ENCODE measurements around the gene DUT.
"Not testable (repeated sequence)": the region's sequence is repeated elsewhere in the genome, so short reads cannot be mapped to it uniquely, and the experiment has no call there.

Gene DUT

GRCh38 chr15:48304398-48304797, 26.8 kb upstream of the DUT start:
- no peaks in the 10 kb centered on the region for H3K27me3 ChIP-seq (ENCODE audit: insufficient read depth, low read length)
- H2AFZ ChIP-seq (ENCODE audit: low read length, unreplicated experiment) = no peak overlapping the region
- H3K4me1 ChIP-seq (ENCODE audit: control insufficient read depth, insufficient read depth, low read length, unreplicated experiment) = no peaks in the 10 kb centered on the region
- no peaks in the 10 kb centered on the region for H3K36me3 ChIP-seq (ENCODE audit: insufficient read depth, low read length)
- H3K79me2 ChIP-seq (ENCODE audit: control insufficient read depth, insufficient read depth, low read length, unreplicated experiment) = no peaks in the 10 kb centered on the region
- no peak overlapping the region for H3K27ac ChIP-seq (ENCODE audit: low read depth, low read length)
- H3K4me3 ChIP-seq (ENCODE audit: low read depth, low read length) = no peak overlapping the region

DNA sequence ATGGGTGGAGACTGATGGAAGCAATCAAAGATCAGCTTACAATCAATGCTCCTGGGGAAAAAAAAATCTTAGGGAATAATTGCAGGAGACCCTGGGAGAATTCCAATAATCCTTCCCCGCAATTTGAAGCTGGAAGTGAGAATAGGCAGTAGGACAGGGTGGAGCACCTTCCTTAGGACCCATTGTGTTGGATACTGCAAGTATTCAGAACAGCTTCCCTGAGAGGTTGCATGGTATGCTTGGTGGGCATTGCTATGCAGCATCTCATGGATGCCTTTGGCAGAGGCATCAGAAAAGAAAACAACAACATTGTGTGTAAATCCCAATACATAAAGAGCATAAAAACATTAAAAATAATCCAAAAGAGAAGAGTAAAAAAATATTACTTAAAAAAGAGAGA, 24.6 kb upstream of the DUT start:
- H2AFZ ChIP-seq (ENCODE audit: low read length, unreplicated experiment) = no peak overlapping the region
- no peaks in the 10 kb centered on the region for H3K36me3 ChIP-seq (ENCODE audit: insufficient read depth, low read length)
- H3K79me2 ChIP-seq (ENCODE audit: control insufficient read depth, insufficient read depth, low read length, unreplicated experiment) = no peaks in the 10 kb centered on the region
- H3K27ac ChIP-seq (ENCODE audit: low read depth, low read length) = no peak overlapping the region
- no peaks in the 10 kb centered on the region for H3K4me1 ChIP-seq (ENCODE audit: control insufficient read depth, insufficient read depth, low read length, unreplicated experiment)
- H3K4me3 ChIP-seq (ENCODE audit: low read depth, low read length) = no peak overlapping the region
- no peaks in the 10 kb centered on the region for H3K27me3 ChIP-seq (ENCODE audit: insufficient read depth, low read length)

- no peaks in the 10 kb centered on the region for H3K79me2 ChIP-seq (ENCODE audit: control insufficient read depth, insufficient read depth, low read length, unreplicated experiment)
- no peak overlapping the region for H2AFZ ChIP-seq (ENCODE audit: low read length, unreplicated experiment)
- H3K36me3 ChIP-seq (ENCODE audit: insufficient read depth, low read length) = no peaks in the 10 kb centered on the region
- no peak overlapping the region for H3K27ac ChIP-seq (ENCODE audit: low read depth, low read length)
- no peaks in the 10 kb centered on the region for H3K4me1 ChIP-seq (ENCODE audit: control insufficient read depth, insufficient read depth, low read length, unreplicated experiment)
- H3K27me3 ChIP-seq (ENCODE audit: insufficient read depth, low read length) = no peaks in the 10 kb centered on the region
- no peak overlapping the region for H3K4me3 ChIP-seq (ENCODE audit: low read depth, low read length)
Observed at GRCh38 chr15:48307586-48307985, 23.6 kb upstream of the DUT start.

DNA sequence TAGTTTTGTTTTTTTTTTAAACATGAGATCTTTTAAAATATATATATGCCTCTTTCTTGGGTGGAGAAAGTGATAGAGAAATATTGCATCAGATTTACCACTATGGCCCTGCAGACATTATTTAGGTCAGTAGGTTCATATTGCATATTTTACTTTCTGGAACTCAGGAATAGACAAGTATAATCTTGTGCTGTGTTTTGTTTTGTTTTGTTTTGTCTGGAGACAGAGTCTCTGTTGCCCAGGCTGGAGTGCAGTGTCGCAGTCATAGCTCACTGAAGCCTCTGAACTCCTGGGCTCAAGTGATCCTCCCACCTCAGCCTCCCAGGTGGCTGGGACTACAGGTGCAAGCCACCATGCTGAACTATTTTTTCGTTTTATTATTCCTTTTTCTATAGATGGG, 21.5 kb upstream of the DUT start:
- H3K36me3 ChIP-seq (ENCODE audit: insufficient read depth, low read length) = no peaks in the 10 kb centered on the region
- no peaks in the 10 kb centered on the region for H3K27me3 ChIP-seq (ENCODE audit: insufficient read depth, low read length)
- no peaks in the 10 kb centered on the region for H3K79me2 ChIP-seq (ENCODE audit: control insufficient read depth, insufficient read depth, low read length, unreplicated experiment)
- no peak overlapping the region for H2AFZ ChIP-seq (ENCODE audit: low read length, unreplicated experiment)
- no peak overlapping the region for H3K4me3 ChIP-seq (ENCODE audit: low read depth, low read length)
- H3K4me1 ChIP-seq (ENCODE audit: control insufficient read depth, insufficient read depth, low read length, unreplicated experiment) = no peaks in the 10 kb centered on the region
- no peak overlapping the region for H3K27ac ChIP-seq (ENCODE audit: low read depth, low read length)

DNA sequence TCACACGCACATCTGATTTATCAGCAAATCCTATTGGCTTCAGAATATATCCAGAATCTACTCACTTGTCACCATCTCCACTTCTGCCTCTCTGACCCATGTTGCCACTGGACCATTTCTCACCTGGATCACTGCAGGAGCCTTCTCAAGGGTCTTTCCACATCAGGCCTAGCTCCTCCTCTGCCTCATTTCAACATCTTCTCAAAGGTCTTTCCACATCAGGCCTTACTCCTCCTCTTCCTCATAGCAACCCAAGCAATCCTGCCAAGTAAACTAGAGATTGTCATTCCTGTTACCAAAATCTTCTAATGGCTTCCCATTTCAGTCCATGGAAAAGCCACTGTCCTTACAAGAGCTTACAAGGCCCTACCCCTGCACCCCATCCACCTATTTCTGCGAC, 18.0 kb upstream of the DUT start:
- no peak overlapping the region for H3K4me3 ChIP-seq (ENCODE audit: low read depth, low read length)
- no peaks in the 10 kb centered on the region for H3K36me3 ChIP-seq (ENCODE audit: insufficient read depth, low read length)
- no peak overlapping the region for H2AFZ ChIP-seq (ENCODE audit: low read length, unreplicated experiment)
- H3K4me1 ChIP-seq (ENCODE audit: control insufficient read depth, insufficient read depth, low read length, unreplicated experiment) = no peaks in the 10 kb centered on the region
- no peak overlapping the region for H3K27ac ChIP-seq (ENCODE audit: low read depth, low read length)
- no peaks in the 10 kb centered on the region for H3K79me2 ChIP-seq (ENCODE audit: control insufficient read depth, insufficient read depth, low read length, unreplicated experiment)
- no peaks in the 10 kb centered on the region for H3K27me3 ChIP-seq (ENCODE audit: insufficient read depth, low read length)

DNA sequence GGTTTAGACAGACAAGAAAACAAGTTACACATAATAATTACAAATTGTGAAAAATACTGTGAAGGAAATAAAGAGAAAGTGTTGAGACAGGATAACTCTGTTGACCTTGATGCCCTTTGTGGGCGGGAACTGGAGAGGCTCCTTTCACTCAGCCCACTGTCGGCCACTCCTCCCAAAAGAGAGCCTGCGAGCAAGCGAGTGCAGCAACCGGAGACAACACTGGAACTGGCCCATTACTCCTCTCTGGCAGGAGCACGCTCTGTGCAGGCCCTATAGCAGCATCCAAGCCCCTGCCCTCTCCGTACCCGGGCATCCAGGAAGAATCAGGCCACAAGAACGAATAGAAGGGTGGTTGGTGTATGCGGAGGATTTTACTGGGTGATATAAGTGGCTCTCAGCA, 16.2 kb upstream of the DUT start:
- Histone ChIP-seq H3K79me2 (ENCODE audit: control insufficient read depth, insufficient read depth, low read length, unreplicated experiment) (no peaks in the 10 kb centered on the region), H3K36me3 (ENCODE audit: insufficient read depth, low read length) (no peaks in the 10 kb centered on the region), H3K4me3 (ENCODE audit: low read depth, low read length) (no peak overlapping the region), H3K4me1 (ENCODE audit: control insufficient read depth, insufficient read depth, low read length, unreplicated experiment) (no peaks in the 10 kb centered on the region), H2AFZ (ENCODE audit: low read length, unreplicated experiment) (no peak overlapping the region), H3K27me3 (ENCODE audit: insufficient read depth, low read length) (no peaks in the 10 kb centered on the region), H3K27ac (ENCODE audit: low read depth, low read length) (no peak overlapping the region)

DNA sequence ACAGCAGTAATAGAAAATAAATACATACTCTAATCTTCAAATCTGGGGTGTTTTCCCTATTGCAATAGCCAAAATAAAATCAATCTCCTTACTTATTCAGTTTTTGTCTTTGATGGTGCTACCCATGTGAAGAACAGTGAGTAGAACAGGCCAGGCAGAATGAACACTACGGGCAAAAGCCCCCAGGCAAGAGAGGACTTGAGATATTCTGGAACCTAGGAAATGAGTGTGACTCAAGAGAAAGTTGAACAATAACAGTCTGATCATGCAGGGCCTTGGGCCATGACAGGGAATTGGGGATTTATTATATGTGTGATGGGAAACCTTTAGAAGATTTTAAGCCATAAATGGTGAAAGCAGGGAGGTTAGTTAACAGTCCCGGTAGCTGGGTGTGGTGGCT, 14.0 kb upstream of the DUT start:
- no peaks in the 10 kb centered on the region for H3K36me3 ChIP-seq (ENCODE audit: insufficient read depth, low read length)
- no peaks in the 10 kb centered on the region for H3K79me2 ChIP-seq (ENCODE audit: control insufficient read depth, insufficient read depth, low read length, unreplicated experiment)
- H3K27me3 ChIP-seq (ENCODE audit: insufficient read depth, low read length) = no peaks in the 10 kb centered on the region
- H3K4me3 ChIP-seq (ENCODE audit: low read depth, low read length) = no peak overlapping the region
- H3K4me1 ChIP-seq (ENCODE audit: control insufficient read depth, insufficient read depth, low read length, unreplicated experiment) = no peaks in the 10 kb centered on the region
- H3K27ac ChIP-seq (ENCODE audit: low read depth, low read length) = no peak overlapping the region
- H2AFZ ChIP-seq (ENCODE audit: low read length, unreplicated experiment) = no peak overlapping the region

DNA sequence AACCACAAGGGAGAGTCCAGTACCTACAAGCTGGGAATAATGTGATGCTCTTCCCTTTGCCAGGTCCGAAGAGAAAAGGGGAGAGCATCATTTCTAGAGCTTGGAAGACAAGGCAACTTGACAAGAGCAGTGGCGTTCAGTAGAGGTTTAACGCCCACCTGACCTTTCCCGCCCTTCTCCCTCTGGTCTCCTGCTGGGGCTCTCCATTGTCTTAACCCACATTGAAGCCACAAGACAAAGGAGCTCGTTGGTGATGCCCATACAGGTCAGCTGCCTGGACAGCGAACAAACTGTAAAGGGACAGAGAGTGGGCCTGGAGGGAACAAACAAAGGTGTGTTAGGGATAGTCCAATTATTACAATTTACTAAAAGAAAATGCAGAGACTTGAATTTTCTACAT, 13.1 kb upstream of the DUT start:
- Histone ChIP-seq H3K4me1 (ENCODE audit: control insufficient read depth, insufficient read depth, low read length, unreplicated experiment) (no peaks in the 10 kb centered on the region), H3K79me2 (ENCODE audit: control insufficient read depth, insufficient read depth, low read length, unreplicated experiment) (no peaks in the 10 kb centered on the region), H2AFZ (ENCODE audit: low read length, unreplicated experiment) (no peak overlapping the region), H3K27me3 (ENCODE audit: insufficient read depth, low read length) (no peaks in the 10 kb centered on the region), H3K27ac (ENCODE audit: low read depth, low read length) (no peak overlapping the region), H3K36me3 (ENCODE audit: insufficient read depth, low read length) (no peaks in the 10 kb centered on the region), H3K4me3 (ENCODE audit: low read depth, low read length) (no peak overlapping the region)

DNA sequence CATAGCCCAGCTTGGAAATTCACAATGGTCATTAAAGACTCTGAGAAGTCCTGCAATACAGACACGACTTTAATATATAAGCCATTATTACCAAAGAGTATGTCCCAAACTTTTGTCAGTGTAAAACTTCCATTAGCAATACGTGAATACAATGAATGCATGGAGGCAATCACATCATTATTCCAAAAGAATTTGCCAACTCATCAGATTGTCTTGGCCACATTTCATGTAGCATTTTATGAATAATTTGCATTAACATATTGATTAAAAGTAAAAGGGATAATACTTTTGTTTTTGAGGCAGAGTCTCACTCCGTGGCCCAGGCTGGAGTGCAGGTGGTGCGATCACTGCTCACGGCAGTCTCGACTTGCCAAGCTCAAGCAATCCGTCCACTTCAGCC, 7.9 kb upstream of the DUT start:
- H2AFZ ChIP-seq (ENCODE audit: low read length, unreplicated experiment) = no peak overlapping the region
- H3K79me2 ChIP-seq (ENCODE audit: control insufficient read depth, insufficient read depth, low read length, unreplicated experiment) = no peaks in the 10 kb centered on the region
- H3K36me3 ChIP-seq (ENCODE audit: insufficient read depth, low read length) = no peaks in the 10 kb centered on the region
- H3K27me3 ChIP-seq (ENCODE audit: insufficient read depth, low read length) = no peaks in the 10 kb centered on the region
- no peaks in the 10 kb centered on the region for H3K4me1 ChIP-seq (ENCODE audit: control insufficient read depth, insufficient read depth, low read length, unreplicated experiment)
- H3K27ac ChIP-seq (ENCODE audit: low read depth, low read length) = no peak overlapping the region
- H3K4me3 ChIP-seq (ENCODE audit: low read depth, low read length) = no peak overlapping the region

DNA sequence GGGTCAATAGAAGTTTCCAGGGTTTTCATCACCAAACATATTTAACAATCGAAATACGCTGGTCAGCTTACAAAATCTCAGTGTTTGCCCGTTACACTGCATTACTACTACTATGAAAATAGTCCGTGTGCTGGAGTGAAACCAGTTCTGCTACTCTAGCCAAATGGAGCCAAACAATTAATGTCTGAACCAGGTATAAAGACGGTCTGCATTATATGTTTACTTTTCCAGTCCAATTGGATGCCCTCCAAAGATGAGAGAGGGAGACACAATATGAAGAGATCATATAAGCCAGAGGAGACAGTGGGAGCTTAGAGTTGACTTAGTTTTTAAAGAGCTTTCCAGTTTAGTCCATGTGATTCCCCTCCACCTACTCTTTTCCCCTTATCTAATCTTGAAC, 6.3 kb upstream of the DUT start:
- Histone ChIP-seq H3K4me3 (ENCODE audit: low read depth, low read length) (no peak overlapping the region), H3K36me3 (ENCODE audit: insufficient read depth, low read length) (no peaks in the 10 kb centered on the region), H3K27me3 (ENCODE audit: insufficient read depth, low read length) (no peaks in the 10 kb centered on the region)

GRCh38 chr15:48325400-48325799, 5.8 kb upstream of the DUT start:
- H3K4me3 ChIP-seq (ENCODE audit: low read depth, low read length) = no peak overlapping the region
- no peak overlapping the region for H3K27ac ChIP-seq (ENCODE audit: low read depth, low read length)
- H3K4me1 ChIP-seq (ENCODE audit: control insufficient read depth, insufficient read depth, low read length, unreplicated experiment) = no peaks in the 10 kb centered on the region
- no peak overlapping the region for H2AFZ ChIP-seq (ENCODE audit: low read length, unreplicated experiment)
- H3K27me3 ChIP-seq (ENCODE audit: insufficient read depth, low read length) = no peaks in the 10 kb centered on the region
- no peaks in the 10 kb centered on the region for H3K36me3 ChIP-seq (ENCODE audit: insufficient read depth, low read length)
- peaks cover 11% of the 10 kb centered on the region for H3K79me2 ChIP-seq (ENCODE audit: control insufficient read depth, insufficient read depth, low read length, unreplicated experiment)

More for the DNA sequence above, 6.3 kb upstream of the DUT start:
- Histone ChIP-seq H3K79me2 (ENCODE audit: control insufficient read depth, insufficient read depth, low read length, unreplicated experiment) (peaks cover 7% of the 10 kb centered on the region), H3K27ac (ENCODE audit: low read depth, low read length) (no peak overlapping the region), H3K4me1 (ENCODE audit: control insufficient read depth, insufficient read depth, low read length, unreplicated experiment) (no peaks in the 10 kb centered on the region), H2AFZ (ENCODE audit: low read length, unreplicated experiment) (no peak overlapping the region)

- H3K79me2 ChIP-seq (ENCODE audit: control insufficient read depth, insufficient read depth, low read length, unreplicated experiment) = peaks cover 14% of the 10 kb centered on the region
- H3K4me3 ChIP-seq (ENCODE audit: low read depth, low read length); H3K27ac ChIP-seq (ENCODE audit: low read depth, low read length); H3K36me3 ChIP-seq (ENCODE audit: insufficient read depth, low read length); H3K4me1 ChIP-seq (ENCODE audit: control insufficient read depth, insufficient read depth, low read length, unreplicated experiment); H2AFZ ChIP-seq (ENCODE audit: low read length, unreplicated experiment); H3K27me3 ChIP-seq (ENCODE audit: insufficient read depth, low read length): not testable (repeated sequence)
Observed at GRCh38 chr15:48326180-48326579, 5.0 kb upstream of the DUT start.

All from ACC112 (cell line).